Kidney glomerular epithelial cell (primary cell): ENCODE measurements around the gene KRTAP5-4.
"Not testable (repeated sequence)": the region's sequence is repeated elsewhere in the genome, so short reads cannot be mapped to it uniquely, and the experiment has no call there.

Experiments used
- DNase-seq: peaks from one replicate; lab custom pipeline; 2025; lab: John Stamatoyannopoulos, UW

KRTAP5-4 gene, protein sequence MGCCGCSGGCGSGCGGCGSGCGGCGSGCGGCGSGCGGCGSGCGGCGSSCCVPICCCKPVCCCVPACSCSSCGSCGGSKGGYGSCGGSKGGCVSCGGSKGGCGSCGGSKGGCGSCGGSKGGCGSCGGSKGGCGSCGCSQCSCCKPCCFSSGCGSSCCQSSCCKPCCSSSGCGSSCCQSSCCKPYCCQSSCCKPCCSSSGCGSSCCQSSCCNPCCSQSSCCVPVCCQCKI

GRCh38 chr11:1622086-1622485 is at the start of gene KRTAP5-4:
Gene KRTAP5-4 (minus strand): TSS chr11:1622138. CDS start chr11:1622093, 45 bp downstream.
- DNase-seq: no peak

- no peak for DNase-seq
Measured at GRCh38 chr11:1671658-1672057, 49.7 kb upstream of the KRTAP5-4 start.

GRCh38 chr11:1670905-1671371 is 49.0 kb upstream of the KRTAP5-4 start:
- DNase-seq: no peak

DNA sequence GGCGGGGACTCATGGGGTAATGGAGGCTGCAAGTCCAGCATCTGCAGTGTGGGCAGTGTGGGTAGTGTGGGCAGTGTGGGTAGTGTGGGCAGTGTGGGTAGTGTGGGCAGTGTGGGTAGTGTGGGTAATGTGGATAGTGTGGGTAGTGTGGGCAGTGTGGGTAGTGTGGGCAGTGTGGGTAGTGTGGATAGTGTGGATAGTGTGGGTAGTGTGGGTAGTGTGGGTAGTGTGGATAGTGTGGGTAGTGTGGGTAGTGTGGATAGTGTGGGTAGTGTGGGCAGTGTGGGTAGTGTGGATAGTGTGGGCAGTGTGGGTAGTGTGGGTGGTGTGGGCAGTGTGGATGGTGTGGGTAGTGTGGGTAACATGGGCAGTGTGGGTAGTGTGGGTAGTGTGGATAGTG is 48.5 kb upstream of the KRTAP5-4 start:
- not testable (repeated sequence) for DNase-seq

DNA sequence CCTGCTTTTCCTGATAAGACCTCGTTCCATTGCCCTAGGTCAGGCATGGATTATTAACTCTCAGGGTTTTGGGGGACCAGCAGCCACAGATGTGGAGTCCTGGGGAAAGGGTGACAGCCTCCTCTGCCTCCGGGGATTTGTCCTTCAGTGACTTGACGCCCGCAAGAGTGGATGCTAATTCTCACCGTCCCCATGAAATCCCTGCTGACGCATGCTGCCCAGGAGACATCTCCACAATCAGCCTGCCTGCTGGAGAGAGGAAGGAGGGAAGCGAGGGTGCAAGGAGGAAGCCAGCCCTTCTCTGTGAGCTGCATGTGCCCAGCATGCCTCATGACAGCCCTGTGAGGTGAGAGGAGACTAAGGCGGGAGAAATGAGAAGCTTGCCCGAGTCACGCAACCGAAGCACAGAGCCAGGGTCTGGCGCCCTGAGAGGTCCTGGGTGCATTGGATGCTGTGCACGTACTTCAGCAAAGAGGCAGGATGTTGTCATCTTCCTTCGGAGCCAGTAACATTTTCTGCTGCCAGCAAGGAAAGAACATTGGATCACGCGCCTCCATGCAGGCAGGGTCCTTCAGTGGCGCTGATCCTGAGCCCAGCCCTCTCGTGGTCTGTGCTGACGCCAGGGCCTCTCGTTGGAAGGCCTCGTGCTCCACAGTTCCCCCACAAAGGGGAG is 47.7 kb upstream of the KRTAP5-4 start:
- no peak for DNase-seq

GRCh38 chr11:1668911-1669473 is 47.1 kb upstream of the KRTAP5-4 start:
- DNase-seq: no peak

DNA sequence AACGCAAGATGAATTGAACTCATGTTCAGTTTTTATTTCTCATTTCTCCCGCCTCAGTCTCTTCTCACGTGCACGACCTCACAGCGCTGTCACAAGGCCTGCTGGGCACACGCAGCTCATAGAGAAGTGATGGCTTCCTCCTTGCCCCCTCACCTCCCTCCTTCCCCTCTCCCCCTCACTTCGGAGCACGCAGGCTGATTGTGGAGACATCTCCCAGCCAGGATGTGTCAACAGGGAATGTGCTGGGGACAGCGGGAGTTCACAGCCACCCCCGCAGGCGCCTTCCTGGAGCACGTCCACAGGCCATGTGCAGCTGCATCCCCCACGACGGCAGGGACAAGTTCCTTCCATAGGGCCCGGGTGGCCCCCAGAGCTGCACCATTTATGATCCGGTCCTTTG is 46.0 kb upstream of the KRTAP5-4 start:
- no peak for DNase-seq

DNA sequence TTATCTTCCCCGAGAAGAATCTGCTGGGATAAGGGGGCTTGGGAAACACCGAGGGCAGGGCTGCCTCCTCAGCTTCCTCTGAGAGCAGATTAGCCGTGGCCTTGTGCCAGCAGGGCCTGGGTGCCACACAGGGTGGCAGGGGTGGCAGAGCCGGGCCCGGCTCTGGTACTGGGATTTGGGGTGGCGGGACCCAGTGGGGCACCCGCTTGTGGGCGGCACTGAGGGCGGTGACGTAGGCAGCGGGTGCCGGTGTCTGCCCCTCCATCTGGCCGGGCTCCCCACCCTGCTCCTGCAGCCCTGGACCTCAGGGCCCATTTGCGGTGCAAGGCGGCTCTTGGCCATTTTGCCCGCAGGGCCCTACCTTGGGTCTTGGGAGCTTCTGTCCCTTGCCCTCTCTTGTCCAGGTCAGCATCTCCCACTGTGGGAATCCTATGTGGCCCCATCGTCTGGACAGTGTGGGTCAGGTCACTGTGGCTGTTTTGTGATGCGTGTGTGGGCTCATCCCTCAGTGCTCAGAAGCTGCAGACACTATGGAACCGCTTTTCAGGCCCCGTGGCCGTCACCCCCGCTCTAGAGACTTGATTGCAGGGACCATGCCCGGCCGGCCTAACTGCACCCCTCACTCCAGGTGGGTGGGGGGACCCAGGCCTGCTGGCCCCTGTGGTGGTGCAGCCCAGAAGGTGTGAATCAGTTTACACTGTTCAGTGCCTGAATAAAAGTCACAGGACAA is 45.3 kb upstream of the KRTAP5-4 start:
- no peak for DNase-seq

GRCh38 chr11:1665313-1665712 is 43.4 kb upstream of the KRTAP5-4 start:
- DNase-seq: no peak

DNA sequence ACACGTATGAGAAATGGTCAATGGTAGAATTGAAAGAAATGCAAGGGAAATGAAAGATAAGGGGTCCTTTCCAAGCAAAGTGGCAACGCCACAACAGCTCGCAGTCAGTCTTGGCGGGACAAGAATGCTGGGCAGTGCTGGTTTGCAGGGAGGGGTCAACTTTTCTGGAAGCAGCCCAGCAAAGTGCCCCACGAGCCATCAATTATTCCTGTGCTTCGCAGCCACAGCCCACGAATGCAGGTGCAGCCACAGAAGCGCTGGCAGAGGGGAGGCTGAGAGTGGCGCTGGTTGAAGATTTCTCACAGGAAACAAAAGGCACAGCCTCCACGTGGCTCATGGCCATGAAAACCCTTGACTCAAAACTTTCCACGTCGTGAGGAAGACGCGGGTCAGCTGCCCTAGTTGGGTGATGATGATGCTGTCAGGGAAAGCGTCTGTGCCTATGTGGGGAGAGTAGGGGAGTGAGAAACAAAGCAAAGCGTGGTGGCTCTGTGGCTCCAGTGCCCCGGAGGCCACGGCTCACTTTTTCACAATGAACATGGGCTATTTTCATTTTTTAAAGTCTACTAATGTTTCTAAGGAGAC is 40.9 kb upstream of the KRTAP5-4 start:
- not testable (repeated sequence) for DNase-seq

GRCh38 chr11:1661454-1662269 is 39.7 kb upstream of the KRTAP5-4 start:
- not testable (repeated sequence) for DNase-seq

DNA sequence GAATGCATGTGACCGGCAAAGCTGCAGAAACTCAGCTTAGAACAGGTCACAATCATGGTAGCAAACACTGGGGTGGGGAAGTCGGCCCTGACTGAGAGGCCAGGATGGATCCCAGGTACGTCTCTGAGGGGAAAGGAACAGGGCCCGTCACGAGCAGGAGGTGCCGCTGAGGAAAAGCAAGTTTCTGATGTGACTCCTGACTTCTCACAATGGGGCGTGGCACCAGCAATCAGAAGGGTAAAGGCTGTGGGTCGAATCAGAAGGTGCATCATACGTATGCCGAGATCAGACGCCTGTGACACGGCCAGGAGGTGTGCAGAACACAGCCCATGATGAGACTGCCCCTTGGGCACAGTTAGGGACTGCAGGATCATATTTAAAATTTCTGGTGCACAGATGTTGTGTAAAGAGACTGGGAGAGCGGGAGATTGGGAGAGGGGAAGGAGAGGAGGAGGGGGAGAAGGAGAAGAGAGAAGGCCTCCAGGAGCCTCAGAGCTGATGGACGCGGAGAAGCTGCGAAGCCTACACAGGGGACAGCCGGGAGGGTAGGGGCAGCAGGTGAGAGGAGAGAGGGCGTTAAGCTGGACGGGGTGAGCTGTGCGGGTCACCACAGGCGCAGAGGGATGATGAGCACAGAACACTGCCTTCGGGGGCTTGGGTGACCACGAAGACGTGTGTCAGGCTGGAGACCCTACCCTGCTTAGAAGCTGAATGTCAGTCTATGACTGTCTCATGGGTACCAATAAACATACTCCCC is 38.4 kb upstream of the KRTAP5-4 start:
- no peak for DNase-seq

DNA sequence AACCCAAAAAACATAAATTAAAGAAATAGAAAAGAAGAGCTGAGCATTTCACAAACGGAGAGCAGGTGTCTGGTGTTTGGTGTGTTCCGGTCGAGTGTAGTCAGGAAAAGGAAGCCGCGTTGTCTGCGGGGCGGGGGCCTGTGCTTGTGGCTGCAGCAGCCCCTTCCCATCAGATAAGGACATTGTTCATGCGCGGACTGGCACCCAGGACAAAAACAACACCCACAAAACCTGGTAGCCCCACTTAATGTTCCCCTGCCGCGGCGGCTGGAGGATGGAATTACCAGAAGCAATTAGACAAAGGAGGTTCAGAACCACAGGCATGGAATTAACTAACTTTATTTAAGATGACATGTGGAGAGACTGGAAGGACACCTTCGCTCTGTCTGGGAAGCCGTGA is 37.6 kb upstream of the KRTAP5-4 start:
- no peak for DNase-seq

DNA sequence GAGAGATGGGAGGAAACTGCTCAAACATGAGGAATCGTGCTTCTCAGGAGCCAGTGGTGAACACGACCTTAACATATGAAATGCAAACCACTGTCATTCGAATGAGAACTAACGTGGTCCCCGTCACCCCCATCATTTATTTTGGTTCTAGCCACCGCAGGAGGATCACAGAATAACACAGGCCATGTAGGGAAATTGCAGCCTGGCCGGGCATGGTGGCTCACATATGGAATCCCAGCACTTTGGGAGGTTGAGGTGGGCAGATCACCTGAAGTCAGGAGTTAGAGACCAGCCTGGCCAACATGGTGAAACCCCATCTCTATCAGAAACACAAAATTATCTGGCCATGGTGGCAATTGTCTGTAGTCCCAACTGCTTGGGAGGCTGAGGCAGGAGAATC is 34.7 kb upstream of the KRTAP5-4 start:
- no peak for DNase-seq

GRCh38 chr11:1656061-1656441 is 34.1 kb upstream of the KRTAP5-4 start:
- DNase-seq: no peak

DNA sequence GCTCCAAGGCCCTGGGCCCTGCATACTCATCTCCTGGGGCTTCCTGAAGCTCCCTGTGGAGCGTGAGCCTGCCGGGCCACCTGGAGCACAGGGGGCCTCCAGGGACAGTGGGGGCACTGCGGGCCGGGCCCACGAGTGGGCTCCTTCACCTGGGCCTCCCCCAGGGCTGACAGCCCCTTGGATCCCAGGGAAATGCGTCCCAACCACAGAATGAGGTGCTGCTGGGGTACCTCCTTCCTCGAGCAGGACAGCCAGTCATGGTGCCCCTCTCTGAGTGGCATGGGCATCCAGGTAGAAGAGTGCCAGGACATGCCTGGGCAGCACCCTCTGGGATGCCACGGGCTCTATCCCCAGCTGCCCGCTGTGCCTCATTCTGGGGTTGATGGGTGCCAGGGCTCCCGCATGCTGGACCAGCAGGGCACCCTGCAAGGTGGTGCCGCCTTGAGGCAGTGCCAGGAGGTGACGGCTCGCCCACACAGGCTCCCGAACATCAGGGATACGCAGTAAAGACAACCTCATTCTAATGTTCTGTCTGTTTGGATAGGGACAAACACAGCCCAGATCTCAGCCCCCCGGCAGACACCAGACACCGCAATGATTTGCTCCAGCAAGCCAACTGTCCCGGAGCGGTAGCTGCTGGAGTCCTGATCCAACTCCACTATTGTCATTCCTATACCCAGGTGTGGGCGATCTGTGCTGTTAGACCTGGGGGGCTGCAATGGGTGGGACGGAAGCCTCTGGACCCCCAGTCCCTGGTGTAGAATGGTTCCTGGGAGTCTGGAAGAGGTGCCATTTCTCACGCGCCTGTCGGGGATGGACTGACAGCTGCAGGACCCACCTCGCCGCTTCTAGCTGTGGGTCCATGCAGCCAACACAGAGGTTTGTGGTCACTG is 33.5 kb upstream of the KRTAP5-4 start:
- no peak for DNase-seq

- no peak for DNase-seq
Measured at GRCh38 chr11:1654388-1655167, 32.6 kb upstream of the KRTAP5-4 start.

- no peak for DNase-seq
Measured at GRCh38 chr11:1653541-1654387, 31.8 kb upstream of the KRTAP5-4 start.
